SK-N-MC (cell line): ENCODE measurements around the gene IQCB1.

Experiments used
- EZH2 ChIP-seq: fragments of 200-600 bp; sonication (generic); IDR thresholded peaks from one replicate; pipeline ENCODE4 v1.6.1; 2017; ENCODE audit warnings: antibody characterized with exemption
- FOXP2 ChIP-seq: optimal IDR thresholded peaks from 2 replicates; pipeline ENCODE3; 2011; ENCODE audit warnings: mild to moderate bottlenecking, moderate library complexity; ENCODE audit not compliant: insufficient read depth; ENCODE audit errors: extremely low read length, control extremely low read depth
- POLR2AphosphoS5 ChIP-seq: IDR thresholded peaks from 2 replicates; pipeline ENCODE4 v1.6.1; 2012; ENCODE audit warnings: mild to moderate bottlenecking, low read depth, low read length, borderline replicate concordance

- TF ChIP-seq EZH2 (no peak), POLR2AphosphoS5 (no peak), FOXP2 (no peak)
These were observed 114.7 kb downstream of the IQCB1 start for GRCh38 chr3:121720163-121720562.
